Measurements from ENCODE around the gene AIFM3. TPM values are rescaled to one million over a fixed set of nuclear protein-coding genes. Genes with fewer than 3 reads are reported as not detected.

Gene AIFM3
- total RNA-seq, 2 donors from 2014 or later = 1.8 to 2.7 TPM

GRCh38 chr22:20998411-20999336 lies 31.6 kb downstream of the AIFM3 start:
- no peak overlapping the region for H3K27ac ChIP-seq (ENCODE audit: low read depth, low read length)
- no peak for TF ChIP-seq CTCF (conservative IDR thresholded peaks at IDR 0.05)
- H3K27me3 ChIP-seq (ENCODE audit: control insufficient read depth, insufficient read depth, low read length, poor library complexity, severe bottlenecking) = no peaks in the 10 kb centered on the region
- no peak for DNase-seq
- H3K36me3 Mint-ChIP-seq (ENCODE audit: low read depth) = peaks cover 10% of the 10 kb centered on the region
- WGBS, 2 experiments (ENCODE audit: insufficient coverage in 1 of 2, insufficient read length in 1 of 2) = 75 to 78% methylated on average over 6 to 7 of the region's 7 CpGs
- peaks cover 11% of the 10 kb centered on the region for H3K4me1 ChIP-seq (ENCODE audit: control insufficient read depth, insufficient read depth, low read length)
- H3K36me3 ChIP-seq (ENCODE audit: control insufficient read depth, insufficient read depth, low read length) = no peaks in the 10 kb centered on the region
- peaks cover 12% of the 10 kb centered on the region for H3K4me1 Mint-ChIP-seq
- H3K4me3 Mint-ChIP-seq = no peak overlapping the region
- H3K4me3 ChIP-seq (ENCODE audit: low read length) = no peak overlapping the region
- no peaks in the 10 kb centered on the region for H3K27me3 Mint-ChIP-seq (ENCODE audit: insufficient read depth)
- no peaks in the 10 kb centered on the region for H3K9me3 Mint-ChIP-seq
- H3K27ac Mint-ChIP-seq = no peak overlapping the region
- no peak overlapping the region for H3K9ac ChIP-seq (ENCODE audit: extremely low read depth, low read length, poor library complexity, severe bottlenecking)
- no peaks in the 10 kb centered on the region for H3K9me3 ChIP-seq (ENCODE audit: control insufficient read depth, low read length)

DNA sequence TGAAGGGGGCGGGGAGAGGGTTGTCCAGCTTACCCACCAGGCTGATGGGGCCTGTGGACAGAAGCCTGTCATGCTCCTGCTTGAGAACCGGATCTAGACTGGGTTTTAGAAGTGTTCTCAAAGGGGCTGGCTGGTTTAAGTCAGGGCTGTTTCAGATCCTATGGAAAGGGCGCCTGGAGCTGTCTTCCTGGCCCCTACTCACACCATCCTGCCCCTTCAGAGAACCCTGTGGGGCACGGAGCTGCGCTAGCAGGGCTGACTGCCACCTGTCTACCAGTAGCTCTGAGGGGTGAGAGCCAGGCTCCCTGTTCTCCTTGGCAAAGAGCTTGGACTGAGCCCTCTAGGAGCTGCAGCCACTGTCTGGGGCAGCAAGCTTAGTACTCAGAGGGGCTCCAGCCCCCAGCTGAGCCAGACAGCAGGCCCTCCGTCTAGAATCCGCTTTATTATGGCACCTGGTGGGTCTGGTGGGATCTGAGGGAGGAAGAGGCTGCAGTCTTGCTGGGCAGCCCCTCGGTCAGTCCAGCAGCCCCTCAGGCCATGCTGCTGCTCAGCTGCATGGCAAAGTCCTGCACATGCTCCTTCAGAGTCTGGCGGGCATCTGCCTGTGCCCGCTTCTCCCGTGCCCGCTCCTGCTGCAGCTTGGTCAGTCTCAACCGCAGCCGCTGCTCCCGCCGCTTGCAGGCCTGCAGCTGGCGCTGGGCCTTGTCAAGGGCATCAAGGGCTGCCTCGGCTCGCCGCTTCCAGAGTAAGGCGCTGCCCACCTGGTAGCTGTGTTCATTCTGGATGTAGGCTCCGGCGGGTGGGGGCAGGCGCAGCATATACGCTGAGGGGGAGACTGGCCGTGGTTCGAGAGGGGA lies 32.5 kb downstream of the AIFM3 start:
- Histone ChIP-seq H3K27ac (ENCODE audit: low read depth, low read length) (no peak overlapping the region), H3K9me3 (ENCODE audit: control insufficient read depth, low read length) (no peaks in the 10 kb centered on the region), H3K36me3 (ENCODE audit: control insufficient read depth, insufficient read depth, low read length) (no peaks in the 10 kb centered on the region), H3K4me3 (ENCODE audit: low read length) (peak overlapping the region; percentile 91), H3K9ac (ENCODE audit: extremely low read depth, low read length, poor library complexity, severe bottlenecking) (no peak overlapping the region), H3K4me1 (ENCODE audit: control insufficient read depth, insufficient read depth, low read length) (peaks cover 11% of the 10 kb centered on the region), H3K27me3 (ENCODE audit: control insufficient read depth, insufficient read depth, low read length, poor library complexity, severe bottlenecking) (no peaks in the 10 kb centered on the region)
- Mint-ChIP-seq H3K27me3 (ENCODE audit: insufficient read depth) (no peaks in the 10 kb centered on the region), H3K4me3 (no peak overlapping the region), H3K36me3 (ENCODE audit: low read depth) (peaks cover 10% of the 10 kb centered on the region), H3K4me1 (peaks cover 12% of the 10 kb centered on the region), H3K27ac (no peak overlapping the region), H3K9me3 (no peaks in the 10 kb centered on the region)
- no peak for DNase-seq
- WGBS, 2 experiments (ENCODE audit: insufficient coverage in 1 of 2, insufficient read length in 1 of 2) = 96 to 97% methylated on average over 21 to 27 of the region's 27 CpGs
- no peak for TF ChIP-seq CTCF (conservative IDR thresholded peaks at IDR 0.05)

GRCh38 chr22:21000207-21000986 lies 33.3 kb downstream of the AIFM3 start:
- no peaks in the 10 kb centered on the region for H3K9me3 Mint-ChIP-seq
- Histone ChIP-seq H3K9ac (ENCODE audit: extremely low read depth, low read length, poor library complexity, severe bottlenecking) (peak overlapping the region; percentile 85), H3K27ac (ENCODE audit: low read depth, low read length) (no peak overlapping the region), H3K36me3 (ENCODE audit: control insufficient read depth, insufficient read depth, low read length) (no peaks in the 10 kb centered on the region), H3K4me3 (ENCODE audit: low read length) (peak overlapping the region; percentile 91), H3K27me3 (ENCODE audit: control insufficient read depth, insufficient read depth, low read length, poor library complexity, severe bottlenecking) (no peaks in the 10 kb centered on the region), H3K9me3 (ENCODE audit: control insufficient read depth, low read length) (no peaks in the 10 kb centered on the region), H3K4me1 (ENCODE audit: control insufficient read depth, insufficient read depth, low read length) (peaks cover 11% of the 10 kb centered on the region)
- WGBS, 2 experiments (ENCODE audit: insufficient coverage in 1 of 2, insufficient read length in 1 of 2) = 86 to 88% methylated on average over 16 to 20 of the region's 22 CpGs
- no peak for TF ChIP-seq CTCF (conservative IDR thresholded peaks at IDR 0.05)
- H3K27ac Mint-ChIP-seq = no peak overlapping the region
- no peaks in the 10 kb centered on the region for H3K27me3 Mint-ChIP-seq (ENCODE audit: insufficient read depth)
- H3K4me3 Mint-ChIP-seq = peak overlapping the region; percentile 84
- no peak for DNase-seq
- H3K4me1 Mint-ChIP-seq = peaks cover 12% of the 10 kb centered on the region
- peaks cover 5% of the 10 kb centered on the region for H3K36me3 Mint-ChIP-seq (ENCODE audit: low read depth)

All from endodermal cell (in vitro differentiated cells).